HAP-1 (cell line): ENCODE results near the gene GNAL.

Experiments
- DNase-seq, 2 experiments: peaks; one replicate each; pipeline ENCODE4 v3.0.0-alpha.2; 2016 to 2020; ENCODE audit warnings: low spot score in 2 of 2
- H3K27me3 ChIP-seq: fragments of 250-450 bp; sonication (Bioruptor Pico); 2 replicates; pipeline ENCODE4 v1.5.1; 2020; ENCODE audit warnings: low read depth, mild to moderate bottlenecking, moderate library complexity
- H3K36me3 ChIP-seq: fragments of 250-450 bp; sonication (Bioruptor Pico); replicated peaks from 2 replicates; pipeline ENCODE4 v1.5.1; 2020; ENCODE audit warnings: mild to moderate bottlenecking
- H3K4me1 ChIP-seq: fragments of 250-450 bp; sonication (Bioruptor Pico); 2 replicates; pipeline ENCODE4 v1.5.1; 2020; ENCODE audit warnings: mild to moderate bottlenecking
- H3K4me3 ChIP-seq: fragments of 250-450 bp; sonication (Bioruptor Pico); 2 replicates; pipeline ENCODE4 v1.5.1; 2020; ENCODE audit warnings: mild to moderate bottlenecking, moderate library complexity
- H3K9me3 ChIP-seq: fragments of 250-450 bp; sonication (Bioruptor Pico); 2 replicates; pipeline ENCODE4 v1.5.1; 2020; ENCODE audit warnings: mild to moderate bottlenecking, moderate library complexity
- in situ Hi-C: fragments of 300-500 bp; cut with MboI; formaldehyde crosslinking; loops from 3 replicates; pipeline ENCODE4 v1.14.3; 2020; ENCODE audit warnings: low sequenced_read_pairs, inconsistent platforms, mixed read lengths

The GNAL gene

GRCh38 chr18:11780042-11780441, 91.0 kb downstream of the GNAL start:
- no peaks in the 10 kb centered on the region for H3K9me3 ChIP-seq
- DNase-seq = no peak
- no peaks in the 10 kb centered on the region for H3K4me1 ChIP-seq
- no peak overlapping the region for H3K4me3 ChIP-seq
- in situ Hi-C loops = no loop called here
- H3K36me3 ChIP-seq = no peaks in the 10 kb centered on the region
- no peaks in the 10 kb centered on the region for H3K27me3 ChIP-seq

GRCh38 chr18:11783716-11784331, 94.8 kb downstream of the GNAL start:
- H3K36me3 ChIP-seq = no peaks in the 10 kb centered on the region
- H3K9me3 ChIP-seq = no peaks in the 10 kb centered on the region
- DNase-seq = no peak
- H3K4me3 ChIP-seq = no peak overlapping the region
- in situ Hi-C loops = no loop called here
- H3K27me3 ChIP-seq = no peaks in the 10 kb centered on the region
- 0 out of 2 replicates have a peak, but pooled peaks cover 2% of the 10 kb centered on the region for H3K4me1 ChIP-seq

- H3K27me3 ChIP-seq = no peaks in the 10 kb centered on the region
- no peaks in the 10 kb centered on the region for H3K36me3 ChIP-seq
- DNase-seq = no peak
- in situ Hi-C loops = no loop called here
- peaks cover 6% of the 10 kb centered on the region; the same call in 1 of the 2 replicates for H3K4me1 ChIP-seq
- H3K9me3 ChIP-seq = no peaks in the 10 kb centered on the region
- no peak overlapping the region for H3K4me3 ChIP-seq
Observed at GRCh38 chr18:11784674-11785304, 95.7 kb downstream of the GNAL start.

GRCh38 chr18:11785444-11786055, 96.5 kb downstream of the GNAL start:
- Histone ChIP-seq H3K27me3 (no peaks in the 10 kb centered on the region), H3K4me1 (peaks cover 9% of the 10 kb centered on the region; the same call in 1 of the 2 replicates), H3K4me3 (no peak overlapping the region), H3K9me3 (no peaks in the 10 kb centered on the region), H3K36me3 (no peaks in the 10 kb centered on the region)
- no peak for DNase-seq
- in situ Hi-C loops = no loop called here

- peaks cover 9% of the 10 kb centered on the region; the same call in 1 of the 2 replicates for H3K4me1 ChIP-seq
- no peaks in the 10 kb centered on the region for H3K36me3 ChIP-seq
- no peaks in the 10 kb centered on the region for H3K9me3 ChIP-seq
- in situ Hi-C loops = no loop called here
- H3K27me3 ChIP-seq = no peaks in the 10 kb centered on the region
- no peak for DNase-seq
- no peak overlapping the region for H3K4me3 ChIP-seq
Observed at GRCh38 chr18:11789716-11790510, 100.8 kb downstream of the GNAL start.

GRCh38 chr18:11791131-11791530, 102.1 kb downstream of the GNAL start:
- in situ Hi-C loops = no loop called here
- Histone ChIP-seq H3K9me3 (no peaks in the 10 kb centered on the region), H3K36me3 (no peaks in the 10 kb centered on the region), H3K4me1 (peaks cover 7% of the 10 kb centered on the region; the same call in 1 of the 2 replicates), H3K4me3 (no peak overlapping the region), H3K27me3 (no peaks in the 10 kb centered on the region)
- DNase-seq = no peak

- no peak for DNase-seq
- in situ Hi-C loops = no loop called here
- no peaks in the 10 kb centered on the region for H3K27me3 ChIP-seq
- H3K4me3 ChIP-seq = no peak overlapping the region
- H3K36me3 ChIP-seq = no peaks in the 10 kb centered on the region
- H3K9me3 ChIP-seq = no peaks in the 10 kb centered on the region
- H3K4me1 ChIP-seq = peaks cover 7% of the 10 kb centered on the region; the same call in 1 of the 2 replicates
Observed at GRCh38 chr18:11792632-11793031, 103.6 kb downstream of the GNAL start.

- Histone ChIP-seq H3K4me3 (no peak overlapping the region), H3K4me1 (peaks cover 7% of the 10 kb centered on the region; the same call in 1 of the 2 replicates), H3K27me3 (no peaks in the 10 kb centered on the region), H3K36me3 (no peaks in the 10 kb centered on the region), H3K9me3 (no peaks in the 10 kb centered on the region)
- DNase-seq = no peak
- in situ Hi-C loops = no loop called here
Observed at GRCh38 chr18:11794195-11794594, 105.1 kb downstream of the GNAL start.

- DNase-seq = no peak
- H3K27me3 ChIP-seq = no peaks in the 10 kb centered on the region
- no peaks in the 10 kb centered on the region for H3K9me3 ChIP-seq
- H3K4me3 ChIP-seq = no peak overlapping the region
- no peaks in the 10 kb centered on the region for H3K4me1 ChIP-seq
- in situ Hi-C loops = no loop called here
- H3K36me3 ChIP-seq = no peaks in the 10 kb centered on the region
Observed at GRCh38 chr18:11795916-11796315, 106.9 kb downstream of the GNAL start.

- Histone ChIP-seq H3K27me3 (no peaks in the 10 kb centered on the region), H3K36me3 (no peaks in the 10 kb centered on the region), H3K9me3 (no peaks in the 10 kb centered on the region), H3K4me3 (no peak overlapping the region), H3K4me1 (no peaks in the 10 kb centered on the region)
- in situ Hi-C loops = no loop called here
- DNase-seq = no peak
Observed at GRCh38 chr18:11798271-11798670, 109.2 kb downstream of the GNAL start.

GRCh38 chr18:11799066-11799465, 110.0 kb downstream of the GNAL start:
- Histone ChIP-seq H3K36me3 (no peaks in the 10 kb centered on the region), H3K4me1 (no peaks in the 10 kb centered on the region), H3K9me3 (no peaks in the 10 kb centered on the region), H3K27me3 (no peaks in the 10 kb centered on the region), H3K4me3 (no peak overlapping the region)
- in situ Hi-C loops = no loop called here
- DNase-seq = no peak

- no peak for DNase-seq
- in situ Hi-C loops = no loop called here
- H3K4me1 ChIP-seq = no peaks in the 10 kb centered on the region
- no peaks in the 10 kb centered on the region for H3K36me3 ChIP-seq
- H3K4me3 ChIP-seq = no peak overlapping the region
- no peaks in the 10 kb centered on the region for H3K27me3 ChIP-seq
- no peaks in the 10 kb centered on the region for H3K9me3 ChIP-seq
Observed at GRCh38 chr18:11800566-11801334, 111.7 kb downstream of the GNAL start.

GRCh38 chr18:11801573-11801972, 112.5 kb downstream of the GNAL start:
- no peak for DNase-seq
- H3K27me3 ChIP-seq = no peaks in the 10 kb centered on the region
- H3K4me1 ChIP-seq = no peaks in the 10 kb centered on the region
- H3K36me3 ChIP-seq = no peaks in the 10 kb centered on the region
- H3K9me3 ChIP-seq = no peaks in the 10 kb centered on the region
- no peak overlapping the region for H3K4me3 ChIP-seq
- in situ Hi-C loops = no loop called here
